Measurements from ENCODE around the gene TMEM176A.
A peak's percentile ranks its signal among the peaks of the same experiment; 100 is the strongest.

Gene TMEM176A

DNA sequence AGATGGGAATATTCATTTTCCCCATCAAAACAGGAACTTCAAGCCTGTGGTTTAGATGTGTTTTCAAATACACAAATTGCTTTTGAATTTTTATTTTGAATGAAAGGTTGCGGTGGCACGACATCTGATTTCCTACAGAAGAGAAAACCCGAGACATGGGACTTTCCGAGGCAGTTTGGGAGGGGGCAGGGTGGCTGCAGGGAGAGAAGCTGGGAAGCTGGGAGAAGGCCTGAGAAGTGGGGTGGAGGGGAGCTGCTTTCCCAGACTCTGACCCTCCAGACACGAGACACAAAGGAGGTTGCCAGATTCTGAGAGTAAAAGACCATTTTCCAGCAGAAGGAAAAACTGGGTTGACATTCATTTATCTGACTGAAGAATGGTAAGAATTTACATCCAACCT lies 19.6 kb downstream of the TMEM176A start:
- Mint-ChIP-seq H3K27ac (peak overlapping the region; percentile 48 to 88 (median 83)), H3K4me3 (no peak overlapping the region), H3K27me3 (ENCODE audit: low read depth) (no peaks in the 10 kb centered on the region), H3K9me3 (peaks cover 14% of the 10 kb centered on the region), H3K36me3 (ENCODE audit: low read depth) (peaks cover 3% of the 10 kb centered on the region), H3K4me1 (no peaks in the 10 kb centered on the region)
- no peak for TF ChIP-seq CTCF (IDR thresholded peaks at IDR 0.05; ENCODE audit: unreplicated experiment in 3 of 3)

DNA sequence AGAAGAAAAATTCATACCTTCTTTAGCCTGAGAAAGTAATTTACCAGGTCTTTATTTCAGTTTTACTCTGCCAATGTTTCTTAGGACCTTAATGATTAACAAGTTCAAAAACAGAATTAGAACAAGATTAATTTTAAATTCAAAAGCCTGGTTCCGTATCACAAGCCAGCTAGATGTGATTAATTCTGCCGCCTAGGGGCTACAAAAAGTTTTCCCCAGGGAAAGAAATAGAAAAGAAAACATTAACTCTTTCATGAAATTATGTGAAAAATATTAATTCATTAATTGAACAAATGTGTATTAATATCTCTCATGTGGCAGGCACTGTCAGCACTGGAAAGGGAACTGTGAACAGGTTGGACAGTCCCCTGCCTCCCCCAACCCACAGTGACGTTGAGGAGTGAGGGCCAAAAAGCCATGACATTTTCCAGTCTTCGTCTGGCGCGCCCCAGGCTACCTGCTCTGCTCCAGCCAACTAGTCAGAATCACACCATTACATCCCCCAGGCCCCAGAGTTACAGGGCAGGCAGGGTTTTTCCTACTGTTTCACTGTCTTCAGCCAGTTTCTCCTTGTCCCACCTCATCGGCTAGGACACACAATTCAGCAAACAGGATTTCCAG lies 20.1 kb downstream of the TMEM176A start:
- peaks cover 3% of the 10 kb centered on the region for H3K36me3 Mint-ChIP-seq (ENCODE audit: low read depth)
- TF ChIP-seq CTCF (IDR thresholded peaks at IDR 0.05; ENCODE audit: unreplicated experiment in 3 of 3): no peak
- peak overlapping the region; percentile 48 to 88 (median 83) for H3K27ac Mint-ChIP-seq
- peaks cover 13% of the 10 kb centered on the region for H3K9me3 Mint-ChIP-seq
- no peaks in the 10 kb centered on the region for H3K4me1 Mint-ChIP-seq
- no peaks in the 10 kb centered on the region for H3K27me3 Mint-ChIP-seq (ENCODE audit: low read depth)
- no peak overlapping the region for H3K4me3 Mint-ChIP-seq

GRCh38 chr7:150823043-150823442 lies 22.5 kb downstream of the TMEM176A start:
- TF ChIP-seq CTCF (IDR thresholded peaks at IDR 0.05; ENCODE audit: unreplicated experiment in 3 of 3): no peak
- Mint-ChIP-seq H3K4me3 (no peak overlapping the region), H3K27ac (no peak overlapping the region), H3K27me3 (ENCODE audit: low read depth) (no peaks in the 10 kb centered on the region), H3K4me1 (no peaks in the 10 kb centered on the region), H3K36me3 (ENCODE audit: low read depth) (no peaks in the 10 kb centered on the region), H3K9me3 (no peaks in the 10 kb centered on the region)

GRCh38 chr7:150823484-150824126 lies 23.0 kb downstream of the TMEM176A start:
- no peaks in the 10 kb centered on the region for H3K27me3 Mint-ChIP-seq (ENCODE audit: low read depth)
- H3K4me1 Mint-ChIP-seq: no peaks in the 10 kb centered on the region
- H3K36me3 Mint-ChIP-seq (ENCODE audit: low read depth): no peaks in the 10 kb centered on the region
- H3K27ac Mint-ChIP-seq: no peak overlapping the region
- no peaks in the 10 kb centered on the region for H3K9me3 Mint-ChIP-seq
- H3K4me3 Mint-ChIP-seq: no peak overlapping the region
- no peak for TF ChIP-seq CTCF (IDR thresholded peaks at IDR 0.05; ENCODE audit: unreplicated experiment in 3 of 3)

GRCh38 chr7:150824379-150825177 lies 24.0 kb downstream of the TMEM176A start:
- no peaks in the 10 kb centered on the region for H3K4me1 Mint-ChIP-seq
- no peak for TF ChIP-seq CTCF (IDR thresholded peaks at IDR 0.05; ENCODE audit: unreplicated experiment in 3 of 3)
- H3K9me3 Mint-ChIP-seq: no peaks in the 10 kb centered on the region
- H3K27me3 Mint-ChIP-seq (ENCODE audit: low read depth): peaks cover 2% of the 10 kb centered on the region
- H3K4me3 Mint-ChIP-seq: no peak overlapping the region
- no peaks in the 10 kb centered on the region for H3K36me3 Mint-ChIP-seq (ENCODE audit: low read depth)
- no peak overlapping the region for H3K27ac Mint-ChIP-seq

Data from nephron (organoid).